Stimulated activated CD4-positive, alpha-beta T cell treated with anti-CD3 and anti-CD28 coated beads, Interleukin-2, amount 100 ng/mL, for 24 hours (primary cell): Measurements from ENCODE around the gene ZNF562.
A peak's percentile ranks its signal among the peaks of the same experiment; 100 is the strongest.

Source experiments
- DNase-seq, 2 donors: peaks; one replicate each; pipeline ENCODE4 v3.0.0-alpha.2; 2020

ZNF562 gene

GRCh38 chr19:9641810-9642209, 33.1 kb downstream of the ZNF562 start:
- no peak for DNase-seq

DNA sequence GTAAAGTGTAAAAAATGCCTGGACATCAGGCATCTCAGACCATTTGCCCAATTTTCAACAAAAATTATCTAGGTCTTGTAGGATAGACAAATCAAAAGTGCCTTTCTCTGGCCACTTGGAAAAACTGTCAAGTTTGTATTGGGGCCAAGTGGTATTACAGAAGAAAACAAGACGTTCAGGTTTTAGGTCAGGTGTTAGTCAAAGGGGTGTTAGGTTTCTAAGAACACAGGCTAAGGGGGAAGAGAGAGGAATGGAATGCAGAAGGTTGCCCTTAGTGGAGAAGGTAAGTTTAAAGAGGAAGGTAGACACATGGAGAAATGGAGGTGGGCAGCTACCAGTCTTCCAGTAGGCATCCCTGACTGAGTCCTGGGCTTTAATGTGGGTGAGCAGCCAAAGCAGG, 33.9 kb downstream of the ZNF562 start:
- no peak for DNase-seq

- DNase-seq: no peak
Observed at GRCh38 chr19:9636018-9636417, 38.9 kb downstream of the ZNF562 start.

GRCh38 chr19:9627856-9628255, 47.0 kb downstream of the ZNF562 start:
- no peak for DNase-seq

DNA sequence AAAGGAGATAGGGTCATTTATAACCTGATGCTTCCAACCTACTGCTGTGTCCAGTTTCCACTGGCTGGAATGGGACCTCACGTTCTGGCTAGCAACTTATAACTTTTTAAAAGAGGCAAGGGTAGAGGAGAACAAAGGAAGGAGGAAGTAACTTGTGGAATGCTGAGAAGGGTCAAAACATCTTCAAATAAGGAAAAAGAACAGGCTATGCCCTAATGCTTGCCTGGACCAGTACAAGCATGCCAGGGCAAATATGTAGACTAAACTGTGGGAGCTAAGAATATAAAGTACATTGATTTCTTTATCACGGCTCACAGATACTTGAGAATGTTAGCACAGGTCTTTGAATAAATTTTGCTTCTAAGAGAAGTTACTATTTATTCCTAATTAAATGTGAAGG, 52.4 kb downstream of the ZNF562 start:
- DNase-seq: no peak

DNA sequence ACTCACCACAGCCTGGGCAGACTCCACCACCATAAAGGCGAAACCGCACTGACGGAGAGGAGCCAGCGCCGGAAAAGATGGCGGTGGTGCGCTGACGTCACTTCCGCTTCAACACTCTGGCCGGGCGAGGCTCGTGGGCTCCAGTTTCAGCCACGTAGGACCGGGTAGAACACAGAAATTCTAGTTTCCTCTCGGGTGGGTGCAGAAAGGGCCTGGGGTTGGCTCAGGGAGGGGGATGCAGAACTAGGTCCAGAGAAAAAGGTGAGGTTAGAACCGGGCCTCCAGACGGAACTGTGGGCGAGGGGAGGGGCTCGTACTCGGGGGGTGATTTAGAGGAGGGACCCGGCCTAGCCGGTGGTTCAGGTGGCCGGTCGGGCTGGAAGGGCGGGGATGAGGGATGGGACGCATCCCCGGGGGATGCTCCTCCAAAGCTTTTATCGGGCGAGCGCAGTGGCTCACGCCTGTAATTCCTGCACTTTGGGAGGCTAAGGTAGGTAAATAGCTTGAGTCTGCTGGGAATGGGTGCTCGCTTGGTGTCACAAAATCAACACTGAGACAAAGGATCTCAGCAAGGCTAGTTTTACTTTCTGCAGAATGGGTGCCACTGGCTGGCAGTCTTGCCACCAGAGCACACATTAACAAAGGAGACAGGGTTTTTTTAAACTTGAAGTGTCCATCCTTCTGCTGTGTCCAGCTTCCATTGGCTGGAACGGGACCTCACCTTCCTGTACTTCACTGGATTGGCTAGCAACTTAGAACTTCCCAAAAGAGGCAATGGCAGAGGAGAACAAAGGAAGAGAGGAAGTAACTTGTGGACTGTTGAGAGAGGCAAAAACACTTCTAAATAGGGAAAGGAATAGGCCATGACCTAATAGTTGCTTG, 53.5 kb downstream of the ZNF562 start, which contains the start of gene ZNF561:
Gene ZNF561, minus strand, starts transcription at position 77 of the 882 bp plus-strand sequence. CDS start 1,776 bp downstream, outside the sequence.
- DNase-seq: peak; percentile 86 to 88

DNA sequence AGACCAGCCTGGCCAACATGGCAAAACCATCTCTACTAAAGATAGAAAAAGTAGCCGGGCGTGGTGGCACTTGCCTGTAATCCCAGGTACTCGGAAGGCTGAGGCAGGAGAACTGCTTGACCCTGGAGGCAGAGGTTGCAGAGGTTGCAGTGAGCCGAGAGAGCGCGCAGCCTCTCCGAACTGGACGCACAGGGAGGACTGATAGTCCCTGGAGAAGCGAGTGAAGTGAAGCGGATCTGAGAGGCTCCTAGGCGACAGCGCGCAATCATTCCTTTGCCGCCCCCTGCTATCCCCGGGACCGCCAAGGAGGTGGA, 54.1 kb downstream of the ZNF562 start:
- DNase-seq: no peak

GRCh38 chr19:9615844-9616243, 59.1 kb downstream of the ZNF562 start:
- no peak for DNase-seq

GRCh38 chr19:9610484-9611113, 64.3 kb downstream of the ZNF562 start:
- no peak for DNase-seq

GRCh38 chr19:9608912-9609311, 66.0 kb downstream of the ZNF562 start:
- no peak for DNase-seq

DNA sequence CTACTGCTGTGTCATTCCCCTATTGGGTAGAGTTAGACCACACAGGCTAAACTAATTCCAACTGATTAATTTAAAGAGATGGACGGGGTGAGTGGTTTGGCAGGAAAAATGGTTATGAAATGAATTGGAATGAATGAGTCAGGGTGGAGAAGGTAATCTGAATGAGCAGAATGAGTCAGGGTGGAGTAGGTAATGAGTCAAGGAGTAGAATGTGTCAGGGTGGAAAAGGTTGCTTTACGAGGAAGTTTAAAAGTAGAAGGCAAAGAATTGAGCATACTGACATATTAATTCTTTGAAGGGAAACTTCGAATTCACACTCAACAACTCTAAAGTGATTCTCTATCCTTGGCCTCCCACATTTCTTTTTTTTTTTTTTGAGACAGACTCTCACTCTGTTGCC, 77.9 kb downstream of the ZNF562 start:
- DNase-seq: no peak
